Esophagus squamous epithelium (tissue), 4 donors: ENCODE results near the gene QRICH1.

Experiments
- POLR2A ChIP-seq, 4 donors: fragments of 450-650 bp; IDR thresholded peaks; one replicate each; pipeline ENCODE4 v1.6.1; 2017; ENCODE audit warnings: antibody characterized with exemption in 4 of 4, mild to moderate bottlenecking in 4 of 4, moderate library complexity in 3 of 4
- TF ChIP-seq, protein P1 (sequence below), 6 experiments: fragments of 450-650 bp in 4 of 6; fragments of 200-600 bp in 2 of 6; sonication (generic) in 2 of 6; IDR thresholded peaks; one replicate each; pipeline ENCODE4 v1.5.1; 2016 to 2019; ENCODE audit warnings: antibody characterized with exemption in 6 of 6, mild to moderate bottlenecking in 4 of 6, moderate library complexity in 4 of 6

DNA sequence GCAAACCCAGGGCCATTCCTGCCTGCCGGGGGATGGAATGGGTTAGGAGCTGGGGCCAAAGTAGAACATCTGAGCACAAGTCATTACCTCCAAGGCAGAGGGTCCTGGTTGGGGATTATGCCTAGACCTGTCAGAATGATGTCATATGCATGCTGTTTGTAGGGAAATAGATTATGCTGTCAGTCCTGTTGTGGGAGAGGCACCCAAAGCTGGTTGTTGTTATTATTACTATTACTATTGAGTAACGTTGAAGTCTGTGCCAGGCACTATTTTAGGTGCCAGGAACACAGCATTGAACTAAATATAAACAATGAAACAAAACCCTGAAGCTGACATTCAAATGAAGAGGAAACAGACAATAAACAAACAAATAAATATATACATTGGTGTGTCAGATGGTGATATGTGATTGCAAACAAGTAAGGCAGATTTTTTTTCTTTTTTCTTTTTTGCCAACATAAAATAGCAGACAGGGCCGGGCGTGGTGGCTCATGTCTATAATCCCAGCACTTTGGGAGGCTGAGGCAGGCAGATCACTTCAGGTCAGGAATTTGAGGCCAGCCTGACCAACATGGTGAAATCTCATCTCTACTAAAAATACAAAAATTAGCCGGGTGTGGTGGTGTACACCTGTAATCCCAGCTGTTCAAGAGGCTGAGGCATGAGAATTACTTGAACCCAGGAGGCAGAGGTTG lies 101.9 kb downstream of the QRICH1 start:
- no peak for TF ChIP-seq POLR2A (IDR thresholded peaks at IDR 0.05)
- TF ChIP-seq, protein P1, sequence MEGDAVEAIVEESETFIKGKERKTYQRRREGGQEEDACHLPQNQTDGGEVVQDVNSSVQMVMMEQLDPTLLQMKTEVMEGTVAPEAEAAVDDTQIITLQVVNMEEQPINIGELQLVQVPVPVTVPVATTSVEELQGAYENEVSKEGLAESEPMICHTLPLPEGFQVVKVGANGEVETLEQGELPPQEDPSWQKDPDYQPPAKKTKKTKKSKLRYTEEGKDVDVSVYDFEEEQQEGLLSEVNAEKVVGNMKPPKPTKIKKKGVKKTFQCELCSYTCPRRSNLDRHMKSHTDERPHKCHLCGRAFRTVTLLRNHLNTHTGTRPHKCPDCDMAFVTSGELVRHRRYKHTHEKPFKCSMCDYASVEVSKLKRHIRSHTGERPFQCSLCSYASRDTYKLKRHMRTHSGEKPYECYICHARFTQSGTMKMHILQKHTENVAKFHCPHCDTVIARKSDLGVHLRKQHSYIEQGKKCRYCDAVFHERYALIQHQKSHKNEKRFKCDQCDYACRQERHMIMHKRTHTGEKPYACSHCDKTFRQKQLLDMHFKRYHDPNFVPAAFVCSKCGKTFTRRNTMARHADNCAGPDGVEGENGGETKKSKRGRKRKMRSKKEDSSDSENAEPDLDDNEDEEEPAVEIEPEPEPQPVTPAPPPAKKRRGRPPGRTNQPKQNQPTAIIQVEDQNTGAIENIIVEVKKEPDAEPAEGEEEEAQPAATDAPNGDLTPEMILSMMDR (IDR thresholded peaks at IDR 0.05): no peak
